IPS DF 4.7 (cell line): ENCODE data around the gene CASP14.
"Not testable (repeated sequence)": the region's sequence is repeated elsewhere in the genome, so short reads cannot be mapped to it uniquely, and the experiment has no call there.

Experiments
- DNase-seq: peaks from one replicate; pipeline ENCODE4 v3.0.0-alpha.2; 2013; ENCODE audit warnings: low spot score; ENCODE audit errors: extremely low read depth

The CASP14 gene

DNA sequence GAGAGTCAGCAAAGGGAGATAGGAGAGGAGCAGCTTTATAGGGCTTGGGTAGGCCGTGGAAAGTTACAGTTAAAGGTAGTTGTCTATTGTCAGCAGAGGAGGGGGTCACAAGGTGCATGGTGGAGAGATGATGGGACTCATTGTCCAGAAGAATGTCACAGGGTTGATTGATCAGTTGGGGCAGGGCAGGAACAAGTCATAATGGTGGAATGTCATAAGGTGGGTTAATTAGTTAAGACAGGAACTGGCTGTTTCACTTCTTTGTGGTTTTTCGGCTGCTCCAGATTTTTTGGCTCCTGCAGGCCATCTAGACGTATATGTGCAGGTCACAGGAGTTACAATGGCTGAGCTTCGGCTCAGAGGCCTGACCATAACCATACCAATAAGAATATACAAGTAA is 21.1 kb downstream of the CASP14 start:
- not testable (repeated sequence) for DNase-seq

DNA sequence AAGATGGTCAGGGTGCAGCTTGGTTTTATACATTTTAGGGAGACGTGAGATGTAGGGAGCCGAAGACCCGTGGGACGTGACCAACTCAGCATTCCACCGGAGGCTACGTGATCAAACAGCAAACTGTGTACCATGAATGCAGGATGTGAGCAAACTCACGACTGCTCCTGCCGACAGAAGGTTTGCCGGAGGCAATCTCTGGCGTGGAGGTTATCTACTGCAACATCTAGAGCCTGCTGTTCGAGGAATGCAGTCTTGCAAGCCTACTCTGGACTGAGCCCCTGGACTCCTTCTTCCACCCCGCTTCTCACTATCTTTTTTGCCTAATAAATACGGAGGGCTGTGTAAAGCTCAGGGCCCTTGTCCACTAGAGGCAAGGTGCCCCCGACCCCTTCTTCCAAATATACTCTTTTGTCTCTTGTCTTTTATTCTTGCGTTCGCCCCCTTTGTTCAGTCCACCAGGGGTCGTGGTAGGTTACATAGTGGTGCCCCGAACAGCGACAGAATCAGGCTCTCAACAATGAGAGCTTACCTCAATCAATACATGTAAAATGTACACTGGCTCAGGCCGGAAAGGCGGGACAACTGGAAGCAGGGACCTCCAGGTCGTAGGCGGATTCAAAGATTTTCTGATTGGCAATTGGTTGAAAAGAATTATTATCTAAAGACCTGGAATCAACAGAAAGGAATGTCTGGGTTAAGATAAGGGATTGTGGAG is 23.8 kb downstream of the CASP14 start:
- no peak for DNase-seq

DNA sequence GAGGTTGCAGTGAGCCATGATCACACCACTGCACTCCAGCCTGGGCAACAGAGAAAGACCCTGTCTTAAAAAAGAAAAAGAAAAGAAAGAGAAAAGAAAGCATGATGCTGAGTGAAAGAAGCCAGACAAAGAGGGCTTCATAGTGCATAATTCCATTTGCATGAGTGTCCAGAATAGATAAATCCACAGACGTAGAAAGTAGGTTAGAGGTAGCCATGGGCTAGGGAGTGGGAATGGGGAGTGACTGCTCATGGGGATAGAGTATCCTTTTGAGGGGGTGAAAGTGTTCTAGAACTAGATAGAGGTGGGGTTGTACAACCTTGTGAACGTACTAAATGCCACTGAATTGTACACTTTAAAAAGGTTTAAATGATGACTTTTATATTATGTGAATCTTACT is 25.1 kb downstream of the CASP14 start:
- DNase-seq: no peak

DNA sequence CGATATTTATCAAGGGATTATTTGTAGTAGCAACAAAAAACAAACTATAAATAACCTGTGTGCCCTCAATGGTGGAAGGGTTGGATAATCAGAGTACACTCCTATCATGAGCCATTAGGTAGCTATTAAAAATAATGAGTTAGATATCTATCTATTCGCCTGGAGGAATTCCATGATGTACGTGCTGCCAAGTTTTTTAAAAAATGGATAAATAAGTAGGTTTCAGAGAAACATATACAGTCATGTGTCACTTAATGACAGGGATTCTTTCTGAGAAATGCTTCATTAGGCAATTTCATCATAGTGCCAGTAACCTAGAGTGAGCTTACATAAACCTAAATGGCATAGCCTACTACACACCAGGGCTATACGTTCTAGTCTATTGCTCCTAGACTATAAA is 26.5 kb downstream of the CASP14 start:
- no peak for DNase-seq

DNA sequence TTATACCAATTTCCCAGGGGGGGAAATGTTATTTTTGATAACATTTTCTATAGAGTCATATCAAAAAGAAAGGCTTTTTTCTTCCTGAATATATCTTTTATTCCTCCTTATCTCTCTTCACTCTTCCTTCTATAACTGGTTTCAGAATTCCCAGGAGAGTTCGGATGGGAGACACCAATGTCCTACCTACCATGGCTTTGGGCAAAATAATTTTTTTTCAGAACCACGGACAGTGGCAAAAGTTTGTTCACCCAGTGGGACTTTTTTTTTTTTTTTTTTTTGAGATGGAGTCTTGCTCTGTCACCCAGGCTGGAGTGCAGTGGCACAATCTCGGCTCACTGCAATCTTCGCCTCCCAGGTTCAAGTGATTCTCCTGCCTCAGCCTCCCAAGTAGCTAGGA is 30.7 kb downstream of the CASP14 start:
- DNase-seq: not testable (repeated sequence)

DNA sequence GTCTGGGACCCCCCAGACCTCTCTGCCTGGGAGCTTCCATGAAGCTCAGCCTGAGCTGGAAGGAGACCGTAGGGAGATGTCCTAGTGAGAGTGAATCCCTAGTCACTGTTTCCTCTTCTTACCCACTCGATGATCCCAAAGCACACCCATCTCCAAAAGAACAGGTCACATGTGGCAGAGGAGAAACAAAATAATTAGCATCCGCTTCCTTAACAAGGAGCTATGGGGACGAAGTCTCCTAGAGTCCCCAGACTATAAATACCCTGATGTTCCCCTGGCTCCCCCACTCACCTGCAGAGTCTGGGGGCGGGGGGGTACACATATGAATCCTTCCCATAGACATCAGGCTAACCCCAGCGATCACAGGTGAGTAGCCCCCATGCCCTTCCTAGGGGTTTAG is 32.6 kb downstream of the CASP14 start, which contains the start of gene OR1I1:
Gene OR1I1, plus strand, starts transcription at position 301 of the 400 bp plus-strand sequence. CDS start 4,855 bp downstream, outside the sequence.
- DNase-seq: no peak

DNA sequence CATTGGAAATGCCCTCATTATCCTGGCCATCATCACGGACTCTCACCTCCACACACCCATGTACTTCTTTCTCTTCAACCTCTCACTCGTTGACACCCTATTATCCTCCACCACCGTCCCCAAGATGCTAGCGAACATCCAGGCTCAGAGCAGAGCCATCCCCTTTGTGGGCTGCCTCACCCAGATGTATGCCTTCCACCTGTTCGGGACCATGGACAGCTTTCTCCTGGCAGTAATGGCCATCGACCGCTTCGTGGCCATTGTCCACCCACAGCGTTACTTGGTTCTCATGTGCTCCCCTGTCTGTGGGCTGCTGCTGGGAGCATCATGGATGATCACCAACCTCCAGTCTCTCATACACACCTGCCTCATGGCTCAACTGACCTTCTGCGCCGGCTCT is 37.9 kb downstream of the CASP14 start:
- no peak for DNase-seq

DNA sequence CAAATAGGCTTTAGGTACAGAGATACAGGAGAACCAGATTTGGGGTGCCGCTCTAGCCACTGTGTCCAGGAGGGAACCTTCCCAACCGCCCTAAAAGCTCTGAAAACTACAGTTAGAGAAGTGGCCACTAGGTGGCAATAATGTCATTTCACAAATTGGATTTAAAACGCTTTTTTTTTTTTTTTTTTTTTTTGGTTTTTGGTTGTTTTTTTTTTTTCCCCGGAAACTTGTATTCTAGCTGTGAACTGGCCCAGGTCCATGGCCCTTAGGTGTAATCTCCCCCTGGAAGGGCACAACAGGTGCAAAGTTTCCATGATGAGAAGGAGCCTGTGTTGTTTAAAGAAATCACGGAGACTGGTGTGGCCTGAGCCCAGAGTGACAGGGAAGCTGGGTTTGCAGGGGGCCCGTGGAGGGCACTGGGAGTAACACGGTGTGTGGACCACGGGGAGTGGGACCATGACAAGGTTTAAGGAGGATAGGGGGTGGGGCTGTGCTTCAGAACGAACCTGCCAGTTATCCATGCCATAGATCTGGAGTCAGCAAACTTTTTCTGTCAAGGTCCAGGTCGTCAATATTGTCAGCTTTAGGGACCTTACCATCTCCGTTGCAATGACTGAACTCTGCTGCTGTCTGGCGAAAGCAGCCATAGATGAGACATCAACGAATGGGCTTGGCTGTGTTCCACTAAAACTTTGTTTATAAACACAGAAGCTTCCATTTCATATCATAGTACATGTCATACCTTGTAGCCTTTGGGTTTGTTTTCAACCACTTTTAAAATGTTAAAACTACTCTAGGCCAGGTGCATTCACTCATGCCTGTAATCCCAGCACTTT is 42.9 kb downstream of the CASP14 start:
- DNase-seq: peak; percentile 64

DNA sequence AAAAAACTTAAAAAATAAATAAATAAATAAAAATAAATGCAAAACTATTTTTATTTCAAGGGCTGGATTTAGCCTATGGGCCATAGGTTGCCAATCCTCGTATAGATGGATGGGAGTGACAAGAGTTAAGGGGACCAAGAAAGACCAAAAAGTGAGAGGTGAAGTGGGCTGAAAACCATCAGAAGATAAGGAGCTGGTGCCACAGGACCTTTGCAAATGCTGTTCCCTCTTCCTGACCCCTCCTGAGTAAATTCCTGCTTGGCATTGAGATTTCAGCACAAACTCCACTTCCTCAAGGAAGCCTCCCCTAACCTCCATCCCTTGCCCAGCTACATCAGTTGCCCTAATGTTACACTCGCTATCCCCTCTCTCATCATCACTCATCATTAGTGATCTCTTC is 43.7 kb downstream of the CASP14 start:
- DNase-seq: no peak

DNA sequence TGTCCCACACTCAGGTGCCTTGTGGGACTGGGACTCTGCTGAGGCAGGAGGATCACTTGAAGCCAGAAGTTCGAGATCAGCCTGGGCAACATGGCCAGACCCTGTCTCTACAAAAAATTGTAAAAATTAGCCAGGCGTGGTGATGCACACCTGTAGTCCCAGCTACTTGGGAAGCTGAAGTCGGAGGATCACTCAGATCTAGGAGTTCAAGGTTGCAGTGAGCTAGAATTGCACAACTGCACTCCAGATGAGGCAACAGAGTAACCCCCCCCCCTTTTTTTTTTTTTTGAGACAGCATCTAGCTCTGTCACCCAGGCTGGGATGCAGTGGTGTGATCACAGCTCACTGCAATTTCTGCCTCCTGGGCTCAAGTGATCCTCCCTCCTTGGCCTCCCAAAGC is 46.9 kb downstream of the CASP14 start:
- no peak for DNase-seq

DNA sequence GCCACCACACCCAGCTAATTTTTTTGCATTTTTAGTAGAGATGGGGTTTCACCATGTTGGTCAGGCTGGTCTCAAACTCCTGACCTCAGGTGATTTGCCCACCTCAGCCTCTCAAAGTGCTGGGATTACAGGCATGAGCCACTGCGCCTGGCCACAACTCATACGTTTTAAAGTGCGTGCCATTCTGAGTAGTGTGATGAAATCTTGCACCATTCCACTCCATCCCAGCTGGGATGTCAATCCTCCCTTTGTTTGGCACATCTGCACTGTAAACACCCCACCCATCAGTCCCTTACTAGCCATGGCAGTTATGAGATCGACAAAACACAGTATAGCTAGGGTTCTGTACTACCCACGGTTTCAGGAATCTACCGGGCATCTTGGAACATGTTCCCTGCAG is 48.7 kb downstream of the CASP14 start:
- DNase-seq: not testable (repeated sequence)

DNA sequence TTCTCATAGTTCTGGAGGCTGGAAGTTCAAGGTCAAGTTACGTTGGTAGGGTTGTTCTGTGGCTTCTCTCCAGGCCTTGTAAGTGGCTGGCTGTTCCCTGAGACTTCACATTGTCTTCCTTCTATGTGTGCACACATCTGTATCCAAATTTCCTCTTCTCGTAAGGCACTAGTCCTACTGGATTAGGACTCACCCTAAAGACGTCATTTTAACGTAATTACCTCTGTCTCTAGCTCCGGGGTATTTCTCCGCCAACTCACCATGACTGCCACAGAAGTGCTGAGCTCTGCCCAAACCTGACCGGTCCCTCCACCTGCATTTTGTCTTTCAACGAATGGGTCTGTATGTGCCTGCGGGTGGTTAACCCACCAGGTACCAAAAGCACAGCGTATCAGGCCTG is 49.2 kb downstream of the CASP14 start:
- no peak for DNase-seq

DNA sequence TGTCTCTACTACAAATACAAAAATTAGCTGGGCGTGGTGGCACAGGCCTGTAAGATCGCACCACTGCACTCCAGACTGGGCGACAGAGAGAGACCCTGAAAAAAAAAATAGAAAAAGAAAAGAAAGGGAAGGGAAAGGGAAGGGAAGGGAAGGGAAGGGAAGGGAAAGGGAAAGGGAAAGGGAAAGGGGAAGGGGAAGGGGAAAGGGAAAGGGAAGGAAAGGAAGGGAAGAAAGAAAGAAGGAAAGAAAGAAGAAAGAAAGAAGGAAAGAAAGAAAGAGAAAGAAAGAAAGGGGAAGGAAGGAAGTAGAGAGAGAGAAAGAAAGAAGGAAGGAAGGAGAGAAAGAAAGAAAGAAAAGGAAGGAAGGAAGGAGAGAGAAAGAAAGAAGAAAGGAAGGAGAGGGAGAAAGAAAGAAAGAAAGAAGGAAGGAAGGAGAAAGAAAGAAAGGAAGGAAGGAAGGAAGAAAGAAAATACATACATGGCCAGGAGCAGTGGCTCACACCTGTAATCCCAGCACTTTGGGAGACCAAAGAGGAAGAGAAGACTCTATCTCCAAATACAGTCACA is 49.8 kb downstream of the CASP14 start:
- no peak for DNase-seq

DNA sequence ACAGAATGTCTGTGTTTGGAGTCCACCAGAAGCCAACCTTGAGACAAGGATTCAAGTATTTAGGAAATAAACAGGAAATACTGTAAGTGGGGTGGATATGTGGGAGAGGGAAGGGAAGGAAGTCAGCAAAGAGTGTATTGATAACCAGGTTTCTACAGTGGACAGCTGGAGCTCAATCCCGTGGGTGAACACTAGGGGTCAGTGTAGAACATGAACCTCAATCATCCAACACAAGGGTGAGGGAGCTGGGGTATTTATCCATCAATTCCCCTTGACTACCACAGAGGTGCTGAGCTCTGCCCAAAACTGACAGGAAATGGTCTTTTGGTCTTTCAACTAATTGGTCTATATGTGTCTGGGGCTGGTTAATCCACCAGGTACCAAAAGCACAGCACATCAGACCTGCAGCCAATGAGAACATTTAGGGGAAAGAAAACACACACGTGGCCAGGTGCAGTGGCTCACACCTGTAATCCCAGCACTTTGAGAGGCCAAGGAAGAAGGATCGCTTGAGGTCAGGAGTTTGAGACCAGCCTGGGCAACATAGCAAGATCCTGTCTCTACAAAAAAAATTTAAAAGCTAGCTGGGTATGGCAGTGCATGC is 52.3 kb downstream of the CASP14 start:
- DNase-seq: peak; percentile 62

DNA sequence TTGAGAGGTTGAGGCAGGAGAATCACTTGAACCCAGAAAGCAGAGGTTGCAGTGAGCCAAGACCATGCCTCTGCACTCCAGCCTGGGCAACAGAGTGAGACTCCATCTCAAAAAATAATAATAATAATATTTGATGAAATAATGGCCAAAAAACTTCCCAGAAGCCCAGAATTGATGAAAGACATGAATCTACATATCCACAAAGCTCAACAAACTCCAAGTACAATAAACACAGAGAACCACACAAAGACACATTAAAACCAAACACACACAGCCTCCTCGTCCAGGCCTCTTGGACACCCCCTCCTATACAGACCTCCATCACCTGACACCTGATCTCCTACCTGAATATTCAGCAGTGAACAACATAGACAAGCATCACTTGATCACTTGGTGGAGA is 54.7 kb downstream of the CASP14 start:
- no peak for DNase-seq

DNA sequence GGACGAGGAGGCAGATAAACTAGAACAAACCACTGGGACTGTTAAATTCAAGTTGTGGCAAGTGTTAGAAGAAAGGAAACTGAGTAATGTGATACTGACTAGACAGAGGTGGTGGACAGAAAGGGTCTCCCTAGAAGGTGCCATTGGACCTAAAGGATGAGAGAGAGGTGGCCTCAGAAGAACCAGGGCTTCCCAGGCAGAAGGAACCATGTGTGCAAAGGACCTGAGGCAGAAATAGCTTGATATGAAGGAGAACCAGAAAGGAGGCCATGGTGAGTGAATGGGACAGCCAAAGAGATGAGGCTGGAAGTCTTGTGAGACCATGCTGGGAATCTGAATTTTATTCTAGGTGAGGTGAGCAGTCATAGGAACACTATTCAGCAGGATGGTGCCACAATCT is 55.1 kb downstream of the CASP14 start:
- no peak for DNase-seq

DNA sequence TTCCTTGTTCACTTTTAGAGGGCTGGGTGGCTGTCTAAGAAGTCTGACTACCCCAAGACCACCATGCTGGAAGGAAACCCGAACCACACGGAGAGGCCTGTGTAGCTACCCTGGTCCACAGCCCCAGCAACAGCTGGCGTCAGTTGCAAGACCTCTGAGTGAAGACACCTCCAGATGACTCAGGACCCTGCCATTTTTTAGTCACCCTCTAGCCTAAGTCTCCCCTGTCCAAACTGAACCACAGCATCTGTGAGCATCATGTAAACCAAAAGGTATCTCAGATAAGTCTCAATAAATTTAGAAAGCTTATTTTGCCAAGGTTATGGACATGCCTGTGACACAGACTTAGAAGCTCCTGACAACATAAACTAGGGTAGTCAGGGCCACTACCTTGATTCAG is 55.8 kb downstream of the CASP14 start:
- DNase-seq: no peak

DNA sequence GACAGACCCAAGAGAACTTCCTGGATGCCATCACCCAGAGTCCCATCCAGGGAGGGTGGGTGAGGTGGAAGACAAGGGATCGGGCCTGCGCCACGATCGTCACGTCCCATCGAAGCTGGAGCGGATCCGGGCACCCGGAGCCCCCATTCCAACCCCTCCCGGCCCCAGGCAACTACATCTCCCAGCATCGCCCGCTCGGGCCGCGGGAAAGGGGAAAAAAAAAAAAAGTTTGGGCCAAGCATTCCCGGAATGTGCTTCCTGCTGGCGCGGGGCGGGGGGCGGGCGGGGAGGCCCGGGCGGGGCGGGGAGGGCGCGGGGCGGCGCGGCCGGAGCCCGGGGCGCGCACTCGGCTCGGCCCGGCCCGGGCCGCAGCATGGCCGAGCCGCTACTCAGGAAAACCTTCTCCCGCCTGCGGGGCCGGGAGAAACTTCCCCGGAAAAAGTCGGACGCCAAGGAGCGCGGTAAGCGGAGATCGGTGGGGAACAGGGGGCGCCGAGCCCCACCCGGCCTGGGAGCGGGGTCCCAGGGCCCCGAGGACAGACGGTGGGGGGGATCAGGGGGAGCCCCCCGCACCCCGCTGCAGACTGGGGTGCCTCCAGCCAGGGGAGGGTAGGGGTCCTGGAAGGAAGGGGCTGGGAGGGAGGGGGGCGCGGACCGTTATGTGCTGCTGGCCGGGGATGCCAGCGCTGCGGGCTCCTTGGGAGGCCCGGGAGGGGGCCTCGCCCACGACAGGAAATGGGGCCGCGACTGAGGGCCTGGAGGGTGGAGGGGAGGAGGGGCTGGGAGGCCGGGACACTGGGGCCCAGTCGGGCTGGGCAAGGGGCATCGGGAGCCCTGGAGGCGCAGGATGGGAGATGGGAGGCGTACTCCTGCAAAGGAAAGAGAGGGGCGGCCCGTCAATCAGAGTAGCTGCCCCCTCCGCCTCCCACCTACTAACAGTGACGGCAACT is 58.1 kb downstream of the CASP14 start, which contains the start of gene SYDE1:
Gene SYDE1, plus strand, starts transcription at position 341 of the 950 bp plus-strand sequence. Its CDS starts 33 bp downstream, at position 374.
- no peak for DNase-seq
